Measurements from ENCODE around the gene SIDT2. TPM values are rescaled to one million over a fixed set of nuclear protein-coding genes. Genes with fewer than 3 reads are reported as not detected.

SIDT2 gene
- total RNA-seq, 1 experiment from 2014 or later: 10.7 TPM

GRCh38 chr11:117187799-117188481 is 9.4 kb downstream of the SIDT2 start:
- DNase-seq (ENCODE audit: extremely low read depth, low read depth): no peak

GRCh38 chr11:117188620-117189081 is 10.1 kb downstream of the SIDT2 start:
- DNase-seq (ENCODE audit: extremely low read depth, low read depth): no peak

DNA sequence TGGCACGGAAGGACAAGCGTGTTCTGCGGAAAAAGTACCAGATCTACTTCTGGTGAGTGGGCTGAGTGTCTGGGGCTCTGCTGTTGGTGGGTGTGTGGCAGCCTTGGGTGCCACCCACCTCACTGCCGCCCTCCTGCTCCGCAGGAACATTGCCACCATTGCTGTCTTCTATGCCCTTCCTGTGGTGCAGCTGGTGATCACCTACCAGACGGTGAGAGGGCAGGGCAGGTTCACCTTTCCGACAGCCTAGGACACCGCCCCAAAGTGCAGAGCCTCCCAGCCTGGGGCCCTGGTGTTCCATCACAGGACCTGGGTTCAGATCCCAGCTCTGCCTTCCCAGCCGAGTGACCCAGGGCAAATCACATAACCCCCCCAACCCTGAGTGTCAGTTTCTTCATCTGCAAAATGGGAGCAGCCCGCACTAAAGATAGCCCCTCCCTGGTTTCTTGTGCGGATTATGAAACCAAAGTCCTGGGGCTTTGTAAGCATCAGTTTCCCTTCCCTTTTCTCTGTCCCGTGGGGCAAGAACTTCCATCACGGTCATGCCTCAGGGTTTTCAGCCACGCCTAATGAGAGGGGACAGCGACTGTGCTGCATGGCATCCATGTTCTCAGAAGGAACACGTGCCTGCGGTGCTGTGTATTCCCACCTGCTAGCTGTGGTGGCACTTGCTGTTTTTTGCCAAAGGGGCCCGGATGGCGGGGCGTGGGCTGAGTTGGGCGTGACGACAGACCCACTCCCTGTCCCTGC is 10.8 kb downstream of the SIDT2 start:
- no peak for DNase-seq (ENCODE audit: extremely low read depth, low read depth)

DNA sequence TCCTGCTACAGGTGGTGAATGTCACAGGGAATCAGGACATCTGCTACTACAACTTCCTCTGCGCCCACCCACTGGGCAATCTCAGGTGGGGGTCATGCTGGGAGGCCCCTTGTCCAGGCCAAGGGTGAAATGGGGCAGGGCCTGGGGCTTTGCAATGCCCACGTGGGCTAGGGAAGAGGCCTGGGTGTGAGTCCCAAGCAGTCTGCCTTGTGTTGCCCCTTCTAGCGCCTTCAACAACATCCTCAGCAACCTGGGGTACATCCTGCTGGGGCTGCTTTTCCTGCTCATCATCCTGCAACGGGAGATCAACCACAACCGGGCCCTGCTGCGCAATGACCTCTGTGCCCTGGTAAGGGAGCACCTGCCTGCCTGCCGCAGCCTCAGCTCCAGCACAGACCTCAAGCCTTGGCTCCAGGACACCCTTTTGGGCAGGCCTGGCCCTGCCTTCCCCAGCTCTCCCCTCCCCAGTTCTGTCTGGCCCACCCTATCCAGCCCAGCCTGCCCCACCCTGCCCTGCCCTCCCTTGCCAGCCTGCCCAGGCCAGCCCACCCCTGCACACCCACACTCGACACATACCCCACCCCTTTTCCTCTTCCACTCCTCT is 11.5 kb downstream of the SIDT2 start:
- DNase-seq (ENCODE audit: extremely low read depth, low read depth): no peak

GRCh38 chr11:117191680-117192400 is 13.3 kb downstream of the SIDT2 start:
- no peak for DNase-seq (ENCODE audit: extremely low read depth, low read depth)

- no peak for DNase-seq (ENCODE audit: extremely low read depth, low read depth)
Observed at GRCh38 chr11:117192401-117192875, 13.9 kb downstream of the SIDT2 start.

GRCh38 chr11:117193130-117194020 is 14.8 kb downstream of the SIDT2 start:
- no peak for DNase-seq (ENCODE audit: extremely low read depth, low read depth)

- no peak for DNase-seq (ENCODE audit: extremely low read depth, low read depth)
Observed at GRCh38 chr11:117194267-117194666, 15.7 kb downstream of the SIDT2 start.

DNA sequence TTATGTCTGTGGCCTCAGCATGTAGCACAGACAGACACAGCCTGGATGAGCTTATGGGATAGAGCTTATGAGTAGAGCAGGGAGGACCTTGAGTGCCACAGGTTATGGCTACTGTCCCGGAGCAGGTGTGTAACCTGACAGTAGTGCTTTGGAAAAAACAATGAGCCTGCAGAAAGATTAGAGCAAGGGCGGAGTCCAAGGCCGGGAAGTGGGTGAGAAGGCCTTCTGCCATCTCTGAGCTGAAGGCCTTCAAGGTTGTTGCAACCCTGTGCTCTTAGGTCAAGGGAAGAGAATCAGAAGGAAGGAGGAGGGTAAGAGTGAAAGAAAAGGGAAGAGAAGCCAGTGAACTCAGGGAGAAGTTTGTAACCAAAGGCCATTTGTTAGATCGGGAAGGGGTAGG is 16.7 kb downstream of the SIDT2 start:
- no peak for DNase-seq (ENCODE audit: extremely low read depth, low read depth)

GRCh38 chr11:117195761-117196160 is 17.2 kb downstream of the SIDT2 start:
- DNase-seq (ENCODE audit: extremely low read depth, low read depth): no peak

GRCh38 chr11:117197006-117197405 is 18.5 kb downstream of the SIDT2 start:
- no peak for DNase-seq (ENCODE audit: extremely low read depth, low read depth)

DNA sequence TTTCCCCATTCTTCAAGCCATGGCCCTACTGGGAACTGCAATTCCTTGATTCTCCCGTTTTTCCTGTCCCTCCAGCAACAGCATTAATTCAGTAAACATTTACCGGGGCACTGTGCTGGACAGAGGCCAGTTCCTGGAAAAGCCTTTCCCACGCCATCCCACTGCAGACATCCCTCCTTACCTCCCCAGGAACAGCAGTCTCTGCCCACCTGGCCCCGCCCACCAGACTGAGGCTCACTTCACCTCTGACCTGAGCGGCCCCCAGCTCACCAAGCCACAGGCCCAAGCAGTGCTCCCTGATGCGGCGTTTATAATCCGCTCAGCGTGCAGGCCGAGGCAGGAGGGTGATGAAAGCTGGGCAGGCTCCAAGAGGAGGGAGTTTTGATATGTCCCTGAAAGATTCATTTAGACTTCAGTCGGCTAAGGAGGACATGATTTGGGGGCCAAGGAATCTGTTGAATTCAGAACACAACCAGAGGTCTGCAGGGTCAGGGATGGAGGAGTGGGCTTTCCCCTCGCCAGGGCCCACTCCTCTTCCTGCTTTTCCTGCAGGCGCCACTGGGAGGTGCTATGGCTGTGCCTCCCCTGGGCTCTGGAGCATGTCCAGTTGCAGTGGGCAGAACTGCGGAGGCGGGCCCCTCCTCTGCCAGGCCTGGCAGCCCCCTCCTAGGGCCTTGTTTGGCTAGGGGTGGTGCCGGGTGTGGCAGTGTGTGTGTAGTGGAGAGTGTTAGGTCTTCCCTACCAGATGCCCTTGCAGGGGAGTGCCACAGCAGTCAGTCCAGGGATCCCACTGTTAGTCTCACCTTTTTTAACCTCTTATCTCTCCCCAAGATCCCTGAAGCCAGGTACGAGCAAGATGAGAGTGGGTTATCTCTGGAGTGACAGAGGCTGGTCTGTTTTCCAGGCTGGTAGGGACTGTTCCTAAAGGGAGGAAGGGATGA is 19.2 kb downstream of the SIDT2 start:
- DNase-seq (ENCODE audit: extremely low read depth, low read depth): no peak

GRCh38 chr11:117198613-117199012 is 20.1 kb downstream of the SIDT2 start:
- no peak for DNase-seq (ENCODE audit: extremely low read depth, low read depth)

DNA sequence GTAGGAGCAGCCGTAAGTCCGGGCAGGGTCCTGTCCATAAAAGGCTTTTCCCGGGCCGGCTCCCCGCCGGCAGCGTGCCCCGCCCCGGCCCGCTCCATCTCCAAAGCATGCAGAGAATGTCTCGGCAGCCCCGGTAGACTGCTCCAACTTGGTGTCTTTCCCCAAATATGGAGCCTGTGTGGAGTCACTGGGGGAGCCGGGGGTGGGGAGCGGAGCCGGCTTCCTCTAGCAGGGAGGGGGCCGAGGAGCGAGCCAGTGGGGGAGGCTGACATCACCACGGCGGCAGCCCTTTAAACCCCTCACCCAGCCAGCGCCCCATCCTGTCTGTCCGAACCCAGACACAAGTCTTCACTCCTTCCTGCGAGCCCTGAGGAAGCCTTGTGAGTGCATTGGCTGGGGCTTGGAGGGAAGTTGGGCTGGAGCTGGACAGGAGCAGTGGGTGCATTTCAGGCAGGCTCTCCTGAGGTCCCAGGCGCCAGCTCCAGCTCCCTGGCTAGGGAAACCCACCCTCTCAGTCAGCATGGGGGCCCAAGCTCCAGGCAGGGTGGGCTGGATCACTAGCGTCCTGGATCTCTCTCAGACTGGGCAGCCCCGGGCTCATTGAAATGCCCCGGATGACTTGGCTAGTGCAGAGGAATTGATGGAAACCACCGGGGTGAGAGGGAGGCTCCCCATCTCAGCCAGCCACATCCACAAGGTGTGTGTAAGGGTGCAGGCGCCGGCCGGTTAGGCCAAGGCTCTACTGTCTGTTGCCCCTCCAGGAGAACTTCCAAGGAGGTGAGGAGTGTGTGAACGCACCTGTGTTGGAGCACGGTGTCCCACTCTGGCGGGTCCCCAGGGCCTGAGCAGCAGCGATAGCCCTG is 20.7 kb downstream of the SIDT2 start, which contains the start of gene TAGLN:
Gene TAGLN (plus strand): TSS at position 318 of the 863 bp plus-strand sequence. CDS start 3,644 bp downstream, outside the sequence.
- DNase-seq (ENCODE audit: extremely low read depth, low read depth): no peak

GRCh38 chr11:117199916-117200812 is 21.6 kb downstream of the SIDT2 start:
- no peak for DNase-seq (ENCODE audit: extremely low read depth, low read depth)

GRCh38 chr11:117200813-117201657 is 22.5 kb downstream of the SIDT2 start:
- no peak for DNase-seq (ENCODE audit: extremely low read depth, low read depth)
